Measurements from ENCODE around the gene PACSIN2.
"Not testable (repeated sequence)": the region's sequence is repeated elsewhere in the genome, so short reads cannot be mapped to it uniquely, and the experiment has no call there.

PACSIN2 gene

GRCh38 chr22:42991010-42991651 lies 23.8 kb downstream of the PACSIN2 start:
- no peak for DNase-seq (ENCODE audit: low spot score)

GRCh38 chr22:42990131-42990838 lies 24.7 kb downstream of the PACSIN2 start:
- no peak for DNase-seq (ENCODE audit: low spot score)

- DNase-seq (ENCODE audit: low spot score), result no peak
Observed at GRCh38 chr22:42986115-42986514, 28.8 kb downstream of the PACSIN2 start.

DNA sequence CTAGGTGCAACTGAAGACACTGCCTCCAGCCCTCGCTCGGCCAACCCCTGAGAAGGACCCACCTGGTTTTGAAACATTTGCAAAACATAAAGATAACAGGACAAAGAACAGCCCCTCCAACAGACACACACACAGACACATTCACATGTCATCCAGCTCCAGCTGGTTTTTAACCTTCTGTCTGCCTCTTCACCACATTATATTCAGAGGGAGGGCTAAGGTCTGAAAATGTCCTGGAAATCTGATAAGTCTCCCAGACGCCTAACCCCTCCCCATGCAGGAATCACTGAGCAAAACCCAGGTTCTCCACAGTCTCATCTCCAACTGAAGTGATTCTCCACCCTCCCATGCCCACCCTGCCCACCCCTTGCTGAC lies 29.4 kb downstream of the PACSIN2 start:
- DNase-seq (ENCODE audit: low spot score), result no peak

- DNase-seq (ENCODE audit: low spot score), result no peak
Observed at GRCh38 chr22:42984814-42985530, 30.0 kb downstream of the PACSIN2 start.

DNA sequence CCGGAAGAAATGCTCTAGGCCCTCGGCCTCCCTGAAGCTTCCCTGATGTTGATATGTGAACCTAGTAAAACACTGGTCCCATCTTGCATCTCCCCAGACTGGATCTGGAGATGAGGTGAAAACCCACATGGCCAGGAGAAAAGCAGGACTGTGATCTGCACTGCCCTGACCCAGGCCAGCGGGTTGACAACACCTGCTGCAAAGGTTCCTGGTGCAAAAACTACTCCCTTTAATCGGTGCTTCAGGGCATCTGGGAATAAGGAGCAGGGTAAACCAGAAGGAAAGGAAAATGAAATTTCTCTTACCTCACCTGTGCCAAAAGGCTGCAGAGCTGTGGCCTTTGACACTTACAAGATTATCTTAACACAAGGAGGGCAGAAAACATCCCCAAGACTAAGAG lies 30.6 kb downstream of the PACSIN2 start:
- DNase-seq (ENCODE audit: low spot score), result no peak

GRCh38 chr22:42983470-42983869 lies 31.5 kb downstream of the PACSIN2 start:
- no peak for DNase-seq (ENCODE audit: low spot score)

DNA sequence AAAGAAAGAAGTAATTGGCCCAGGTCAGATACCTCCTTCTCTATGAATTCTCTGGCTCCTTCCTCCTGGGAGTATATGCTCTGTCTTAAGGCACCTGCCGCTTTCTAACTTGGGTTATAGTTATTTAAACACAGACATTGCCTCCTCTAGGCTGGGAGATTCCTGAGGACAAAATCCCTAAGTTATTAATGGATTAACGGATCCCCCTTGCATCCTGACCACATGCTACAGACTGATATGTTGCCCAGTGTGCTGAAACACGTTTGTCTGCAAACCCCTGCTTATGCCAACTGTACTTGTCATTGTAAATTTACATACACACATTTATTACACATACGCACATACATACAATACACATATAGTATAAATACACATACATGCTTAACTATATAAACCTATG lies 35.3 kb downstream of the PACSIN2 start:
- DNase-seq (ENCODE audit: low spot score), result no peak

DNA sequence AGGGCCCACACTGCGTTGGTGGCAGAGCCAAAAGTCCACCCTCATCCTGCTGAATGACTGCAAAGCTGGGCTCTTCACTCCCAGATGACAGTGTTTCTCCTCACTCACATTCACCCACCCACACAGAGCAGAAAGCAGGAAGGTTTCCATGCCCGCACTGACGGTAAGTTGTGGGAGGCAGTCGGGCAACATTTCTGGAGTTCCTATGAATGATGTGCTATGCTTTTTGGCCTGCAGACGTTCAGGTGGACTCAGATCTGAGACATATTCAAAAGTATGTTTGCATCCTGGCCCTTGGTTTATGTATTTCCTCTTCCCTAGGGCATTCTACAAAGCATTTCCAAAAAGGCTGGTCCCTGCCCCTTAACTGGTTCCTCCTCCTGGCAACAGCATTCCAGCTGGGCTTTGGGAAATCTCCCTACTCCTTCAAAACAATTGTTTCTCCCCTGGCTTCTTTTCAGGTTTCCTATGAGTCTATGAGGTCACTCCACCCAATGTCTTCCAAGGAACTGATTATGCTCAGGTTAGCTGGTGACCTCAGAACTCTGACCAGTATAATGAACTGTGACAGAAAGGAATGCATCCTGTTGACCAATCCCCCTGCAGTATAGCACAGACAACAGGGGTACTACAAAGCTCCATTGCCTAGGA lies 36.4 kb downstream of the PACSIN2 start:
- DNase-seq (ENCODE audit: low spot score), result no peak

- no peak for DNase-seq (ENCODE audit: low spot score)
Observed at GRCh38 chr22:42977569-42977968, 37.4 kb downstream of the PACSIN2 start.

DNA sequence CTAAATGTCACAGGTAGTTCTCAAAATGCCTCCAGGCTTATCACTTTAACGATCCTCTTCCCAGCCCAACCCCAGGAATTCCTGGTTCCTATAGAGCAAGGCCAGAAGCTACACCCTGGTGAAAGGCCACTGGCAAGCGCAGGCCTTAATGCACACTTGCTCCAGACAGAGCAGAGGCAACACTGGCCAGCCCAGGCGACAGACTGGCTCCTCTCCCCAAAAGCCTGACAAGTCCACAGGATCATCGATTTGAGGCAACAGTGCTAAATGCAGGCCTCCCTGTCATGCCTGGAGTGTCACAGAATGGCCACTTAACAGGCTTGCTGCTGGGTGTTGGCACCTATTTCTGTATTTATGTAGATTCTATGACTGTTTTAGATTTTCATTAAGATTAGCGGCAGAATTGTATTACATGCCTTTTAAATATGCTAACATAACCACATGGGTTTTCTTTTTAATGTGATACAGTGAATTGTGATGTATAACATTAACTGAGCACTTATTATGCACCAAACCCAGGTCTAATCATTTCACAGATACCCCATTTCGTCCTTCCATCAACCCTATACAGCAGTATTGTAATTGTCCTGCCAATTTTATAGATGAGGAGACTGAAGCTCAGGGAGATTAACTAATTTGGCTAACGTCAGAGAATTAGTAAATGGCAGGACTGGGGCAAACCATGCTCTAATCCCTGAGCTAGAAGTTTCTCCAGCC lies 38.6 kb downstream of the PACSIN2 start:
- DNase-seq (ENCODE audit: low spot score), result no peak

DNA sequence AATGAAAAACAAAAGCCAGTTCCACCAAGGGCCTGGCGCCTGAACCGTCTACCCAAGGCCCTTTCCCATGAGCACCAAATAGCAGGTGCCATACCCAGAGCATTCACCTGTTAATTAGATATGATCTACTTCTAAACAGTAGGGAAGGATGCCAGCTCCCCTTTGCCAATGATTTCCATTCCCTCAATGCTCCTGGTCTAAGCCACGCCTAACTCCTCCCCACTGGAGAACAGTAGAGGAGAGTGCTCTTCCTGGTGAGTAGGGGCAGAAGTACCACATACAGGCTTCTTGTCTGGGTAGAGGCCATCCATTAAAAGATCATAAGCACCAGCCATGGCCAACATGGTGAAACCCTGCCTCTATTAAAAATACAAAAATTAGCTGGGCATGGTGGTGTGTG lies 40.7 kb downstream of the PACSIN2 start:
- DNase-seq (ENCODE audit: low spot score), result no peak

GRCh38 chr22:42973536-42973881 lies 41.4 kb downstream of the PACSIN2 start:
- DNase-seq (ENCODE audit: low spot score), result no peak

GRCh38 chr22:42972649-42973535 lies 42.1 kb downstream of the PACSIN2 start:
- no peak for DNase-seq (ENCODE audit: low spot score)

- DNase-seq (ENCODE audit: low spot score), result not testable (repeated sequence)
Observed at GRCh38 chr22:42971473-42971860, 43.5 kb downstream of the PACSIN2 start.

DNA sequence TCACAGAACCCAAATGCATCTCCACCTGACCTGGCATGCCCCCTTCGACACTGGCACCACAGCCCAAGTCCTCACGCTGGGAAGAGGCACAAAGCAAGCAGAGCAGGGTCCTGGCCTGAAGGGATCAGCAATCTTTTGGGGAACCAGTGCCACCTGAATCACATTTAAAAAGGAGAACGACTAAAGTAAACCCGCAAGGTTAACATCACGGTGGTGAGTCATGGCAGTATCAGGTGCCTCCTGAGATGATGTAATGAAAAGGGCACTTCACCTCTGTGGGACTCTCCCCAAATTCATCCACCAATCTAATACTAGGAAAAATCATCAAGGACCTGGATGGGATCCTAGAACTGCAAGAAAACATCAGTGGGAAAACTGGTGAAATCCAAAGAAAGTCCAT lies 44.9 kb downstream of the PACSIN2 start:
- no peak for DNase-seq (ENCODE audit: low spot score)

DNA sequence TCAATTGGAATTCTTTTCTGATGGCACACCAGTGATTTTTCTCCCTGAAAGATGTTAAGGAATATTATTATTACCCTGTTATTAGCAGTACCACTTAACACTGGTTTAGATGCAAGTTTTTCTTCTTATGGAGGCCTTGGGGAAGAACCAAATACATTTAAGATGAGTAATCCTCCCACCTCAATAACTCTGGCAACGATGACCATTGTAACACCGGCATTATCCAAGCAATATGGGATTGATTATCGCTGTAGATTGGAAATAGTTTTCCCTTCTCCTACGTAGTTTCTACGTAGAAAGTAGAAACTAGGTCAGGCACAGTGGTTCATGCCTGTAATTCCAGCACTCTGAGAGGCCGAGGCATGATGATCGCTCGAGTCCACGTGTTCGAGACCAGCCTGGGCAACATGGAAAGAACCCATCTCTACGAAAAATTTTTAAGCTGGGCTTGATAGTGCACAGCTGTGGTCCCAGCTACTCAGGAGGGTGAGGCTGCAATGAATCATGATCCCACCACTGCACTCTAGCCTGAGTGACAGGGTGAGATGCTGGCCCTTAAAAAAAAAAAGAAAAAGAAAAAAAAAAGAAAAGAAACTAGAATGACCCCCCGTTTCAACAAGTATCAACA lies 45.5 kb downstream of the PACSIN2 start:
- no peak for DNase-seq (ENCODE audit: low spot score)

GRCh38 chr22:42967933-42968332 lies 47.0 kb downstream of the PACSIN2 start:
- DNase-seq (ENCODE audit: low spot score), result no peak

- DNase-seq (ENCODE audit: low spot score), result no peak
Observed at GRCh38 chr22:42967005-42967404, 47.9 kb downstream of the PACSIN2 start.

- DNase-seq (ENCODE audit: low spot score), result no peak
Observed at GRCh38 chr22:42966497-42966896, 48.5 kb downstream of the PACSIN2 start.

All from D341Med (cell line).